Gastroesophageal sphincter (tissue), 4 donors: ENCODE measurements around the gene PLET1. TPM values are rescaled to one million over a fixed set of nuclear protein-coding genes. Genes with fewer than 3 reads are reported as not detected.

Experiments
- ATAC-seq: fragments of 150-250 bp; one replicate; pipeline ENCODE4 v1.9.1; 2016; ENCODE audit warnings: mild to moderate bottlenecking, moderate library complexity
- H3K27ac ChIP-seq, 4 donors: fragments of 200-600 bp; sonication (generic) in 3 of 4; 1 replicate in 3 of 4; 2 replicates in 1 of 4; pipeline ENCODE4 v1.5.1; 2016 to 2019
- H3K27me3 ChIP-seq: fragments of 200-600 bp; sonication (generic); one replicate; pipeline ENCODE4 v1.5.1; 2019
- H3K36me3 ChIP-seq, 2 donors: fragments of 200-600 bp; sonication (generic); one replicate each; pipeline ENCODE4 v1.5.1; 2019; ENCODE audit warnings: control low read depth in 1 of 2
- H3K4me1 ChIP-seq, 3 donors: fragments of 200-600 bp; sonication (generic); 1 replicate in 2 of 3; 2 replicates in 1 of 3; pipeline ENCODE4 v1.5.1; 2016 to 2019; ENCODE audit warnings: control low read depth in 2 of 3
- H3K4me3 ChIP-seq, 2 donors: fragments of 200-600 bp; sonication (generic); one replicate each; pipeline ENCODE4 v1.5.1; 2019; ENCODE audit warnings: mild to moderate bottlenecking in 1 of 2, moderate library complexity in 1 of 2
- H3K9me3 ChIP-seq, 3 donors: fragments of 200-600 bp; sonication (generic); one replicate each; pipeline ENCODE4 v1.5.1; 2017 to 2019; ENCODE audit warnings: control low read depth in 2 of 3
- EP300 ChIP-seq: sonication (generic); formaldehyde crosslinking; IDR thresholded peaks from one replicate; pipeline ENCODE4 v1.6.1; 2017; ENCODE audit warnings: antibody characterized with exemption, mild to moderate bottlenecking
- POLR2A ChIP-seq, 2 donors: fragments of 450-650 bp; IDR thresholded peaks; one replicate each; pipeline ENCODE4 v1.6.1; 2017; ENCODE audit warnings: antibody characterized with exemption in 2 of 2, mild to moderate bottlenecking in 2 of 2, moderate library complexity in 1 of 2
- POLR2AphosphoS5 ChIP-seq: sonication (generic); formaldehyde crosslinking; IDR thresholded peaks from one replicate; pipeline ENCODE4 v1.6.1; 2017; ENCODE audit warnings: antibody characterized with exemption
- WGBS, 2 donors: methylation state at CpG; one replicate each; pipeline ENCODE4 v1.1.5; 2018; ENCODE audit warnings: low coverage in 1 of 2; 5-methylcytosine and 5-hydroxymethylcytosine counted together
- total RNA-seq, 4 donors: library from RNA; depleted of rRNA; stranded (reverse); fragments of >200 nt; gene quantifications; one replicate each; pipeline ENCODE4 v1.1.0, GENCODE V29; 2016
- TF ChIP-seq, protein P1 (sequence below), 4 experiments: fragments of 200-600 bp in 2 of 4; fragments of 450-650 bp in 2 of 4; sonication (generic) in 1 of 4; IDR thresholded peaks; one replicate each; pipeline ENCODE4 v1.5.1; 2017 to 2019; ENCODE audit warnings: antibody characterized with exemption in 4 of 4, mild to moderate bottlenecking in 2 of 4, moderate library complexity in 2 of 4

PLET1 gene
- total RNA-seq, 4 donors from 2014 or later, result not detected

- 62 to 80% methylated on average over 4 of the region's 7 CpGs for WGBS, 2 donors
- Histone ChIP-seq H3K36me3 (no peaks in the 10 kb centered on the region), H3K27me3 (no peaks in the 10 kb centered on the region), H3K4me1 (peaks cover 3 to 55% (median 6%) of the 10 kb centered on the region in 3 donors), H3K4me3 (no peak overlapping the region), H3K9me3 (no peaks in the 10 kb centered on the region), H3K27ac (peak overlapping the region in 2 of 4 donors; percentile 1 to 59)
- no peak for ATAC-seq
- TF ChIP-seq, protein P1, sequence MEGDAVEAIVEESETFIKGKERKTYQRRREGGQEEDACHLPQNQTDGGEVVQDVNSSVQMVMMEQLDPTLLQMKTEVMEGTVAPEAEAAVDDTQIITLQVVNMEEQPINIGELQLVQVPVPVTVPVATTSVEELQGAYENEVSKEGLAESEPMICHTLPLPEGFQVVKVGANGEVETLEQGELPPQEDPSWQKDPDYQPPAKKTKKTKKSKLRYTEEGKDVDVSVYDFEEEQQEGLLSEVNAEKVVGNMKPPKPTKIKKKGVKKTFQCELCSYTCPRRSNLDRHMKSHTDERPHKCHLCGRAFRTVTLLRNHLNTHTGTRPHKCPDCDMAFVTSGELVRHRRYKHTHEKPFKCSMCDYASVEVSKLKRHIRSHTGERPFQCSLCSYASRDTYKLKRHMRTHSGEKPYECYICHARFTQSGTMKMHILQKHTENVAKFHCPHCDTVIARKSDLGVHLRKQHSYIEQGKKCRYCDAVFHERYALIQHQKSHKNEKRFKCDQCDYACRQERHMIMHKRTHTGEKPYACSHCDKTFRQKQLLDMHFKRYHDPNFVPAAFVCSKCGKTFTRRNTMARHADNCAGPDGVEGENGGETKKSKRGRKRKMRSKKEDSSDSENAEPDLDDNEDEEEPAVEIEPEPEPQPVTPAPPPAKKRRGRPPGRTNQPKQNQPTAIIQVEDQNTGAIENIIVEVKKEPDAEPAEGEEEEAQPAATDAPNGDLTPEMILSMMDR (IDR thresholded peaks at IDR 0.05), result no peak
- TF ChIP-seq EP300 (no peak), POLR2AphosphoS5 (no peak), POLR2A (IDR thresholded peaks at IDR 0.05) (no peak)
Measured at GRCh38 chr11:112297248-112297866, 36.7 kb upstream of the PLET1 start.

DNA sequence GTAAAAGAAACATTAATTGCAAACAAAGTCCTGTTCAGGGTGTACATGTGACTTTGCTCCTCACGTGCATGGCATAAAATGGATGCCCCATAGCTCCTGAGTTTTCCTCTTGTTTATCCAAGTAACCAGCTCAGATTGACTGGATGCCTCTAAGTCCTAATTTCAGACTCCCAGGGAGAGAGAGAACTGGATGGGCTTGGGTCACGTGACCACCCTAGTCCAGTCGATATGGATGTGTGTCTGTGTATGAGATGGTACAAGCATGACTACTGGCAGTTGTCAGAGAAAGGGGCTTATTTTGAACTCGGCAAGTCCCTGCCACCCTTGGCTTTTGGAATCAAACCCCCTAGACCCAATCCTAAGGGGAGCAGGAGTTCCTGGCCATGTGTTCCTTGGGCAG lies 35.4 kb upstream of the PLET1 start:
- TF ChIP-seq EP300, result no peak
- TF ChIP-seq, protein P1 (IDR thresholded peaks at IDR 0.05), result no peak
- no peak for TF ChIP-seq POLR2AphosphoS5
- no peak for TF ChIP-seq POLR2A (IDR thresholded peaks at IDR 0.05)
- Histone ChIP-seq H3K4me1 (peaks cover 0 to 55% (median 3%) of the 10 kb centered on the region in 3 donors), H3K27ac (peak overlapping the region in 2 of 4 donors; percentile 15 to 86), H3K36me3 (no peaks in the 10 kb centered on the region), H3K4me3 (no peak overlapping the region), H3K9me3 (no peaks in the 10 kb centered on the region), H3K27me3 (no peaks in the 10 kb centered on the region)
- no peak for ATAC-seq
- 92 to 94% methylated on average over 3 to 4 of the region's 4 CpGs for WGBS, 2 donors

DNA sequence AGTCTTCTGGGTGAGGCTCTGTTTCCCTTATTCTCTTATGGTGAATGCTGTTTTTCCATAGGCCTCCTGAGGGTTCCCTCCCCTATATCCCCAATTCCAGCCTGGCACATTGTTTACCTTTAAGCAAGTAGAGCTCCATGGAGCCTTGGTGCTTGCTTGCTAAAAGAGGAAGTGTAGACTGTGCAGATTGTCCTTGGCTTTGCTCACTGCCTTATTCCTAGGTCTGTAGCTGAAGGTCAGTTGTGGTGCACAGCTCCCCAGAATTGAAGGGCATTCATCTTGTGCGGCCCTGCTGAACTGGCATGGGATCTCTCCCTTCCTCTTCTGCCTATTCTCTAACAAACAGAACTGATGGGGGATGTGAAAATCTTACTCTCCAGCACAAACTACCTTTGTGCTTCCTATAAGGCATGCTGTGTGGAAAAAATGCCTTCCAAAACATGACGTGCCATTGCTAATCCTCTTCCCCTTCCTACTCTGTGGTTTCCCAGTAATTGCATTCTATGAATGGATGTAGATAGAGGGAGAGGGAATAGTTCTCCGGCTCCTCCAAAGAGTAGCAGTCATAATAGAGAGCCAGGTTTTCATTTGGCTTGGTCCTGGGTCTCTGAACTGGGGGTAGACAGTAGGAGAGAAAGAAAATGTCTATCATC lies 34.2 kb upstream of the PLET1 start:
- H3K4me3 ChIP-seq, result no peak overlapping the region
- no peaks in the 10 kb centered on the region for H3K9me3 ChIP-seq
- no peak for ATAC-seq
- 67% methylated on average over 3 of the region's 3 CpGs; no CpG with 5 or more reads in 1 of the 2 donors for WGBS, 2 donors
- peaks cover 3 to 64% (median 4%) of the 10 kb centered on the region in 3 donors for H3K4me1 ChIP-seq
- TF ChIP-seq POLR2A (IDR thresholded peaks at IDR 0.05) (no peak), EP300 (no peak), POLR2AphosphoS5 (no peak)
- TF ChIP-seq, protein P1 (IDR thresholded peaks at IDR 0.05), result no peak
- peak overlapping the region in 3 of 4 donors; percentile 11 to 86 (median 85) for H3K27ac ChIP-seq
- no peaks in the 10 kb centered on the region for H3K27me3 ChIP-seq
- H3K36me3 ChIP-seq, result no peaks in the 10 kb centered on the region

DNA sequence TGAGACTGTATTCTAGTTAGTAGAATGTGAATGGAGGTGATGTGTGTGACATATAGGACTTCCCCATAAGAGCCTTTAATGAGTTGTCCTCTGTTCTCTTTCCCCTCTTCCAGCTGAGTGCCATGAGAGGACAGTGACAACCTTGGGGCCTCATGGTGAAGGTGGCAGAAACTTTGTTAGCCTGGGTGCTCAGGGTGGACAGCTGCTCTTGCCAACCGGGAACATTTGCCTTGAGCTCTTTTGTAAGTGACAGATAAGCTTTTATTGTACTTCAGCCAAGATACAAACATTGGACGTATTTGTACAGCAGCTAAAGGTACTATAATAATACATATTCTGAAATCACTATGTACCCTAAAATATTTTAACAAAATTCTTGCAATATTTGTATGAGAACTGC lies 33.0 kb upstream of the PLET1 start:
- ATAC-seq, result no peak
- WGBS, 2 donors, result 21 to 28% methylated on average over 2 of the region's 2 CpGs
- H3K27ac ChIP-seq, result peak overlapping the region; percentile 74 to 86 (median 80)

More for the DNA sequence above, 33.0 kb upstream of the PLET1 start:
- Histone ChIP-seq H3K36me3 (no peaks in the 10 kb centered on the region), H3K27me3 (no peaks in the 10 kb centered on the region), H3K4me3 (no peak overlapping the region), H3K4me1 (peaks cover 3 to 64% (median 7%) of the 10 kb centered on the region in 3 donors), H3K9me3 (no peaks in the 10 kb centered on the region)
- no peak for TF ChIP-seq POLR2A (IDR thresholded peaks at IDR 0.05)
- no peak for TF ChIP-seq EP300
- no peak for TF ChIP-seq POLR2AphosphoS5
- TF ChIP-seq, protein P1 (IDR thresholded peaks at IDR 0.05), result no peak
